K562 (cell line): ENCODE measurements around the gene IRF2. TPM values are rescaled to one million over a fixed set of nuclear protein-coding genes. Genes with fewer than 3 reads are reported as not detected.

Experiments
- ARNT ChIP-seq, 2 experiments: fragments of 450-650 bp; IDR thresholded peaks; 2 replicates each; pipeline ENCODE4 v1.6.1; 2016; ENCODE audit warnings: mild to moderate bottlenecking in 1 of 2
- CHCHD3 ChIP-seq: fragments of 250-450 bp; sonication (Bioruptor Pico); IDR thresholded peaks from 2 replicates; pipeline ENCODE4 v2.1.2; 2022; ENCODE audit warnings: mild to moderate bottlenecking
- ETV6 ChIP-seq, 3 experiments: fragments of 150-350 bp in 1 of 3; sonication (generic) in 1 of 3; formaldehyde crosslinking in 1 of 3; IDR thresholded peaks; 2 replicates each; pipeline versions ENCODE4 v1.6.1 to v1.8.0; 2014 to 2022; ENCODE audit warnings: borderline replicate concordance in 2 of 3, low read depth in 2 of 3, antibody characterized with exemption in 1 of 3, low read length in 1 of 3, mild to moderate bottlenecking in 1 of 3, missing genetic modification reagents in 1 of 3
- GABPB1 ChIP-seq: sonication (generic); formaldehyde crosslinking; IDR thresholded peaks from 2 replicates; pipeline ENCODE4 v1.8.0; 2022; ENCODE audit warnings: mild to moderate bottlenecking, missing genetic modification reagents
- POLR2H ChIP-seq: IDR thresholded peaks from 2 replicates; pipeline ENCODE4 v1.6.1; 2016; ENCODE audit warnings: missing genetic modification characterization, low read depth, mild to moderate bottlenecking, control low read depth, missing compliant biosample characterization, moderate library complexity
- PRPF4 ChIP-seq: fragments of 200-400 bp; formaldehyde crosslinking; IDR thresholded peaks from one replicate; pipeline ENCODE4 v1.6.1; 2017; ENCODE audit warnings: low read length, low read depth, mild to moderate bottlenecking; ENCODE audit not compliant: insufficient read depth, poor library complexity, severe bottlenecking
- ZNF384 ChIP-seq: IDR thresholded peaks from 2 replicates; pipeline ENCODE4 v1.6.1; 2012; ENCODE audit warnings: low read depth, low read length, improper control_type of control experiment
- polyA plus RNA-seq, 8 experiments: library from polyadenylated mRNA; depleted of rRNA in 4 of 8; stranded (reverse) in 5 of 8; unstranded in 3 of 8; fragments of >200 nt; fragmentation: Nextera tagmentation in 2 of 8; fragmentation: Illumina TruSeq in 1 of 8; extraction: Ambion mirVana in 2 of 8; extraction: Trizol in 1 of 8; gene quantifications; 2 replicates each; pipeline versions ENCODE4 v1.2.1 to v1.2.3, GENCODE V29; 2011 to 2014; ENCODE audit warnings: inconsistent platforms in 1 of 8, missing spikeins in 1 of 8
- total RNA-seq, 7 experiments: library from RNA; depleted of rRNA in 6 of 7; stranded (reverse); fragments of >200 nt in 6 of 7; fragmentation: Illumina TruSeq in 2 of 7; extraction: Trizol in 2 of 7; gene quantifications; 2 replicates each; pipeline versions ENCODE4 v1.2.1 to v1.2.3, GENCODE V29; 2011 to 2021; ENCODE audit warnings: low replicate concordance in 1 of 7
- TF ChIP-seq, protein P1 (sequence below): fragments of 450-650 bp; formaldehyde crosslinking; IDR thresholded peaks from 2 replicates; pipeline ENCODE4 v1.4.0; 2022; ENCODE audit warnings: missing genetic modification characterization
- TF ChIP-seq, protein P2 (sequence below): fragments of 250-450 bp; sonication (Bioruptor Pico); IDR thresholded peaks from 2 replicates; pipeline ENCODE4 v1.4.0; 2020

IRF2 gene
- total and polyA plus RNA-seq, 9 of the 15 experiments (the other 6 are each of a cell fraction or from before 2014, with no cell fraction given) = 7.1 to 17.1 (median 11.3) TPM

DNA sequence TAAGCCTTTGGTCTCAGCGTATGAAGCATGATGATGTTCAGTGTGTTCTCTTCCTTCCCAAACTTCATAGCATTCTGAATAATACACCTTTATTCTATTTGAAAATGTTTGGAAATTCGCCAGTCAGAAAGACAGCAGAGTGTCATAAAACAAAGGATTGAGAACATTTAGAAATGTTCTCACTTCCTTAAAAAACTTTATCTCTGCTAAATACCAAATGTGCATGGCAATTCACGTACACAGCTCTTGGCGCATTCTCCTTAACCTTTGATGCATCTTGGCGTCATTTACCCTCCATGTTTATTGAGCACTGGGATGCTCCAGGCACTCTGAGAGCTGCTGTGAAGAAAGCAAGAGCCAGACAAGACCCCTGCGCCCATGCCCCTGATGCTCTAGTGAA lies 7.2 kb upstream of the IRF2 start (continued):
- TF ChIP-seq PRPF4 (no peak), GABPB1 (no peak), ETV6 (IDR thresholded peaks at IDR 0.05; ENCODE audit: borderline replicate concordance in 1 of 2, low read depth in 2 of 2, low read length in 1 of 2) (no peak), ETV6 (CRISPR knock-in tag; IDR thresholded peaks at IDR 0.05; ENCODE audit: borderline replicate concordance) (no peak), ZNF384 (no peak), ARNT (IDR thresholded peaks at IDR 0.05) (no peak), POLR2H (tag) (no peak), CHCHD3 (CRISPR knock-in tag) (no peak)
- TF ChIP-seq, protein P1, sequence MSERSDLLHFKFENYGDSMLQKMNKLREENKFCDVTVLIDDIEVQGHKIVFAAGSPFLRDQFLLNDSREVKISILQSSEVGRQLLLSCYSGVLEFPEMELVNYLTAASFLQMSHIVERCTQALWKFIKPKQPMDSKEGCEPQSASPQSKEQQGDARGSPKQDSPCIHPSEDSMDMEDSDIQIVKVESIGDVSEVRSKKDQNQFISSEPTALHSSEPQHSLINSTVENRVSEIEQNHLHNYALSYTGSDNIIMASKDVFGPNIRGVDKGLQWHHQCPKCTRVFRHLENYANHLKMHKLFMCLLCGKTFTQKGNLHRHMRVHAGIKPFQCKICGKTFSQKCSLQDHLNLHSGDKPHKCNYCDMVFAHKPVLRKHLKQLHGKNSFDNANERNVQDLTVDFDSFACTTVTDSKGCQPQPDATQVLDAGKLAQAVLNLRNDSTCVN (CRISPR knock-in tag) = no peak
- TF ChIP-seq, protein P2, sequence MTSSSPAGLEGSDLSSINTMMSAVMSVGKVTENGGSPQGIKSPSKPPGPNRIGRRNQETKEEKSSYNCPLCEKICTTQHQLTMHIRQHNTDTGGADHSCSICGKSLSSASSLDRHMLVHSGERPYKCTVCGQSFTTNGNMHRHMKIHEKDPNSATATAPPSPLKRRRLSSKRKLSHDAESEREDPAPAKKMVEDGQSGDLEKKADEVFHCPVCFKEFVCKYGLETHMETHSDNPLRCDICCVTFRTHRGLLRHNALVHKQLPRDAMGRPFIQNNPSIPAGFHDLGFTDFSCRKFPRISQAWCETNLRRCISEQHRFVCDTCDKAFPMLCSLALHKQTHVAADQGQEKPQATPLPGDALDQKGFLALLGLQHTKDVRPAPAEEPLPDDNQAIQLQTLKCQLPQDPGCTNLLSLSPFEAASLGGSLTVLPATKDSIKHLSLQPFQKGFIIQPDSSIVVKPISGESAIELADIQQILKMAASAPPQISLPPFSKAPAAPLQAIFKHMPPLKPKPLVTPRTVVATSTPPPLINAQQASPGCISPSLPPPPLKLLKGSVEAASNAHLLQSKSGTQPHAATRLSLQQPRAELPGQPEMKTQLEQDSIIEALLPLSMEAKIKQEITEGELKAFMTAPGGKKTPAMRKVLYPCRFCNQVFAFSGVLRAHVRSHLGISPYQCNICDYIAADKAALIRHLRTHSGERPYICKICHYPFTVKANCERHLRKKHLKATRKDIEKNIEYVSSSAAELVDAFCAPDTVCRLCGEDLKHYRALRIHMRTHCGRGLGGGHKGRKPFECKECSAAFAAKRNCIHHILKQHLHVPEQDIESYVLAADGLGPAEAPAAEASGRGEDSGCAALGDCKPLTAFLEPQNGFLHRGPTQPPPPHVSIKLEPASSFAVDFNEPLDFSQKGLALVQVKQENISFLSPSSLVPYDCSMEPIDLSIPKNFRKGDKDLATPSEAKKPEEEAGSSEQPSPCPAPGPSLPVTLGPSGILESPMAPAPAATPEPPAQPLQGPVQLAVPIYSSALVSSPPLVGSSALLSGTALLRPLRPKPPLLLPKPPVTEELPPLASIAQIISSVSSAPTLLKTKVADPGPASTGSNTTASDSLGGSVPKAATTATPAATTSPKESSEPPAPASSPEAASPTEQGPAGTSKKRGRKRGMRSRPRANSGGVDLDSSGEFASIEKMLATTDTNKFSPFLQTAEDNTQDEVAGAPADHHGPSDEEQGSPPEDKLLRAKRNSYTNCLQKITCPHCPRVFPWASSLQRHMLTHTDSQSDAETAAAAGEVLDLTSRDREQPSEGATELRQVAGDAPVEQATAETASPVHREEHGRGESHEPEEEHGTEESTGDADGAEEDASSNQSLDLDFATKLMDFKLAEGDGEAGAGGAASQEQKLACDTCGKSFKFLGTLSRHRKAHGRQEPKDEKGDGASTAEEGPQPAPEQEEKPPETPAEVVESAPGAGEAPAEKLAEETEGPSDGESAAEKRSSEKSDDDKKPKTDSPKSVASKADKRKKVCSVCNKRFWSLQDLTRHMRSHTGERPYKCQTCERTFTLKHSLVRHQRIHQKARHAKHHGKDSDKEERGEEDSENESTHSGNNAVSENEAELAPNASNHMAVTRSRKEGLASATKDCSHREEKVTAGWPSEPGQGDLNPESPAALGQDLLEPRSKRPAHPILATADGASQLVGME (CRISPR knock-in tag) = no peak
- TF ChIP-seq, all 486 proteins: peak for 0
